HUDEP-2 (cell line): ENCODE results near the gene SRP68.
"Not testable (repeated sequence)": the region's sequence is repeated elsewhere in the genome, so short reads cannot be mapped to it uniquely, and the experiment has no call there.

ENCODE experiments used
- DNase-seq, 76 experiments: peaks; one replicate each; lab custom pipeline; 2025; ENCODE audit not compliant: unreplicated experiment in 76 of 76; lab: John Stamatoyannopoulos, UW

SRP68 gene

GRCh38 chr17:76078370-76078769 lies 6.1 kb upstream of the SRP68 start:
- DNase-seq, result not testable (repeated sequence)

GRCh38 chr17:76077584-76078110 lies 5.3 kb upstream of the SRP68 start:
- DNase-seq, result no peak

GRCh38 chr17:76076765-76077583 lies 4.7 kb upstream of the SRP68 start:
- DNase-seq, result no peak

GRCh38 chr17:76076146-76076764 lies 3.9 kb upstream of the SRP68 start:
- DNase-seq, result no peak

GRCh38 chr17:76075364-76076145 lies 3.2 kb upstream of the SRP68 start:
- DNase-seq, result peak in 3 of 76 experiments; percentile 12 to 21 (median 21)

GRCh38 chr17:76074390-76075363 lies 2.4 kb upstream of the SRP68 start, which contains the start of gene GALR2:
Gene GALR2, plus strand, starts transcription at chr17:76074781. Its CDS starts 103 bp downstream, at chr17:76074884.
- no peak for DNase-seq

GRCh38 chr17:76071531-76072147 lies 678 bp downstream of the SRP68 start:
- no peak for DNase-seq

GRCh38 chr17:76065775-76066174 lies 6.5 kb downstream of the SRP68 start:
- no peak for DNase-seq

GRCh38 chr17:76063875-76064546 lies 8.3 kb downstream of the SRP68 start:
- DNase-seq, result no peak

- DNase-seq, result not testable (repeated sequence)
These were observed 14.1 kb downstream of the SRP68 start for GRCh38 chr17:76058264-76058663.

GRCh38 chr17:76056882-76057281 lies 15.4 kb downstream of the SRP68 start:
- no peak for DNase-seq

GRCh38 chr17:76054112-76054476 lies 18.2 kb downstream of the SRP68 start:
- DNase-seq, result no peak

- DNase-seq, result peak in 9 of 76 experiments; percentile 8 to 35 (median 15)
These were observed 18.8 kb downstream of the SRP68 start for GRCh38 chr17:76053246-76054111.

- no peak for DNase-seq
These were observed 20.8 kb downstream of the SRP68 start for GRCh38 chr17:76051561-76051960.

- DNase-seq, result no peak
These were observed 21.5 kb downstream of the SRP68 start for GRCh38 chr17:76050538-76051467.

- DNase-seq, result no peak
These were observed 22.3 kb downstream of the SRP68 start for GRCh38 chr17:76049836-76050537.
